Activated T-cell treated with anti-CD3 and anti-CD28 coated beads, Interleukin-2, amount 50 U/mL, for 48 hours (primary cell): ENCODE data around the gene EXT2.
A peak's percentile ranks its signal among the peaks of the same experiment; 100 is the strongest.

Experiments
- DNase-seq, 2 experiments: peaks; one replicate each; pipeline ENCODE4 v3.0.0-alpha.2; 2020

Gene EXT2

DNA sequence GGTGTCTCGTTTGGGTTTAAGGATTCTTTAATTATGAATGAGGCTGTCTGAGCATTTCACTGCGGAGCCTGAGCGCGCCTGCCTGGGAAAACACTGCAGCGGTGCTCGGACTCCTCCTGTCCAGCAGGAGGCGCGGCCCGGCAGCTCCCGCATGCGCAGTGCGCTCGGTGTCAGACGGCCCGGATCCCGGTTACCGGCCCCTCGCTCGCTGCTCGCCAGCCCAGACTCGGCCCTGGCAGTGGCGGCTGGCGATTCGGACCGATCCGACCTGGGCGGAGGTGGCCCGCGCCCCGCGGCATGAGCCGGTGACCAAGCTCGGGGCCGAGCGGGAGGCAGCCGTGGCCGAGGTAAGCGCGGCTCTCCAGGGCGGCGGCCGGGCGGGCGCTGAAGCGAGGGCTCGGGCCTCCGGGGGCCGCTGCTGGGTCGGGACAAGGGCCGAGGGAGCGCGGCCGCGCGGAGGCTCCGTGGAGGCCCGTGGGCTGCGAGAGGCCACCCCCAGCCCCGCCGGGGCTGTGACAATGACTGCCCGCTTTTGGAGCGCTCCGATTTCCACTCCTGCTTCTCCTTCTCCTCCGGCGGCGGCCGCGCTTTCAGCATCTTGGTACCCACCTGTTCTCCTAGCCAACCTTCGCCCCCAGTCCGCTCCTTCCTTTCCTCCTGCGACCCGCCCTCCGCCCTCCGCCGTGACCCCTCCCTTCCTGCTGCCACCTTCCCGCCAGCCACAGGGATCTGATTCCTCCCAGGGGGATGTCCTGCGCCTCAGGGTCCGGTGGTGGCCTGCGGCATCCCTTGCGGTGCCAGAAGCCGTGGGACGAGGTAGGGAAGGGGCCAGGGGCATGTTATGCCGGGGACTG is at the start of gene EXT2:
Gene EXT2 (plus strand): TSS at position 173 of the 854 bp plus-strand sequence. CDS start 12,035 bp downstream, outside the sequence.
- DNase-seq: peak; percentile 84 to 91

DNA sequence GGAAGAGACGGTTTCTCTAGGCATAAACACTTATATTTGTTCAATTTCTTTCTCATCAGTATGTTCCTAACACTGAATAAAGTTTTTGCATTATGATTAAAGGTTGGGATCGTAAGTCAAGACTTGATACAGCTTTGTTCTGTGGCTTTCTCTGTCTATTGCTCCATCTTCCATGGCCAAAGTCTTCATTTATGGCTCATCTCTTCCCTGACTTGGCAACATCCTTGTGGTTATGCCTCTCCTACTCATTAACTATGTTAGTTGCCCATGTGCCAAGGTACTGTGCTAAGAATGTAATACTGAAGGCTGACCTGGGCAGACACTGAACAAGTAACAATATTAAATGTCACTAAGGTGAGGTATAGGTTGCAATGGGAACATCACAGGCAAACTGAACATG is 49.3 kb upstream of the EXT2 start:
- no peak for DNase-seq

- DNase-seq: no peak
These were observed 48.2 kb upstream of the EXT2 start for GRCh38 chr11:44047298-44047697.

DNA sequence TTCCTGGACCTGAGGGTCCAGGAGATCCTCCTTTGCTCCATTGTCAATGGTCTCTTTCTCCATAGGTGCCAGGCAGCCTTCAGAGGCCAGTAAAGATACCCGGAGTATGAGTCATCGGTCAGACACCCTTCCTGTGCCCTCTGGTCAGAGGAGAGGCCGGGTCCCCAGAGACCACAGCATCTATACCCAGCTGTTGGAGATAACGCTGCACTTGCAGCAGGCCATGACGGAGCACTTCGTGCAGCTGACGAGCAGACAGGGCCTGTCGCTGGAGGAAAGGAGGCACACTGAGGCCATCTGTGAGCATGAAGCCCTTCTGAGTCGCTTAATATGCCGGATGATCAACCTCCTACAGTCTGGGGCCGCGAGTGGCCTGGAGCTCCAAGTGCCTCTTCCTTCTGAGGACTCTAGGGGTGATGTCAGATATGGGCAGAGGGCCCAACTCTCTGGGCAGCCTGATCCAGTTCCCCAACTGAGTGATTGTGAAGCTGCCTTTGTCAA is 47.5 kb upstream of the EXT2 start, which contains the start of gene ACCSL:
Gene ACCSL (plus strand): TSS at position 51 of the 501 bp plus-strand sequence. CDS start 56 bp downstream, at position 107.
- no peak for DNase-seq

DNA sequence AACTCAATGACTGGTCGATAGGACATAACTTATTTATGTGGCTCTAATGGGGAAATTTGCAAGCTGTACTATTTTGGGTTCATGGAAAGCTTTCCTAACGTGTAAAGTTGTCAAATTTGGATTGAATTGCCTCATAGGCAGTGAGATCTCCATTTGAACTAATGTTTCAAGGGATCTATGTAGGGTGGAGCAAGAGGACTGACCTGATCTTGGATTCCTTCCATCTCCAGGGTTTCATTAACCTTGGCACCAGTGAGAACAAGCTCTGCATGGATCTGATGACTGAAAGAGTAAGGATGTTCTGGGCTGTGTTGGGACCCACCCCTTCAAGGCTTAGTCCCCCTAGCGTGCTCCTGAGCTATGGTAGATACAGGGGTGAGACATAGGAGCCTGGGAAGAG is 45.6 kb upstream of the EXT2 start:
- no peak for DNase-seq

DNA sequence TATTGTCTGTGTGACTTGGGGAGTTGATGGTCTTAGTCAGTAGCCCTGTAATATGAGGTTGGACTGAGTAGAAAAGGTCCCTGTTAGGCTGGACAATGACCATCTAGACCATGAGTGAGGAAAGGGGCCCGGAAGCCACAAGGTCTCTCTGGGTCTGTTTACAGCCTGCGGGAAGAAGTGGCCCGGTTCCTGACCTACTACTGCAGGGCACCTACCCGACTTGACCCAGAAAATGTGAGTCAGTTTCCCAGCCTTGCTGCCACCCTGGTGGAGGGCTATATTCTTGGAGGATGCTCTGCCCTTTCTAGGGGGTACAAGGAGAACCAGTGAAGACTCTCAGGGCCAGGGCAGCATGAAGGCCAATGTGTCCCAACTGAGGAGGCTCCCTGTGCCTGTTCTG is 44.3 kb upstream of the EXT2 start:
- no peak for DNase-seq

- DNase-seq: no peak
These were observed 38.1 kb upstream of the EXT2 start for GRCh38 chr11:44057340-44057739.

DNA sequence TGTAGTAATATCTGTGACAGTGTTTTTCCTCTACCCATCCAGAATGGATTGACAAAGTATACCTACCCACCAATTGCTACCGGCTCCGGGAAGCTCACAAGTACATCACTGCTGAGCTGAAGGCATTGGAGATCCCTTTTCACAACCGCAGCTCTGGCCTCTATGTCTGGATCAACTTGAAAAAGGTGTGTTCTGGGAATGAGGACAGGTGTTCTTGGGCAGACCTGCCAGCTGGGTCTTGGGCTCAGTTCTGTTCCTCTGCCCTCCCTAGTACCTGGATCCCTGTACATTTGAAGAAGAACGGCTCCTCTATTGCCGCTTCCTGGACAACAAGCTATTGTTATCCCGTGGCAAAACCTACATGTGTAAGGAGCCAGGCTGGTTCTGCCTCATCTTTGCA is 37.2 kb upstream of the EXT2 start:
- DNase-seq: no peak

DNA sequence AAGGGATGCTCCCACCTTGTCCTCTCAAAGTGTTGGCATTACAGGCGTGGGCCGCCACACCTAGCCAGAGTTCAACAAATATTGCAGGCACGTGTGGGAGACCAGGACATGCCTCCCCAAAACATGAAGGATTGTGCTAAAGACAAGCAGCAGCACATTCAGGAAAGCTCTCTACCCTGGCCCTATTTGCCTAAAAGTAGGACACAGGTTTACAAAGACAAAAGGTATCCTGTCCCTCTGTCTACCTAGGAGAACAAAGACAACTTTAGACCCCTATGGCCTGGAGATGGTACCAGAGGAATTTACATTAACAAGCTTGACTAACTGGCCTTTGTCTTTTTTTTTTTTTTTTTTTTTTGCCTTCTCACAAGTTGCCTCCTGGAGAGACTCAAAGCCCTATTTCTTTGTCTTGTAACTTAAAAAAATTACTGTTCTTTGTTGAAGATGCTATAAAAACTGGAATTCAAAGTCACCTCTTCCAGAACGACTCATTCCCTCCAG is 30.3 kb upstream of the EXT2 start:
- no peak for DNase-seq

DNA sequence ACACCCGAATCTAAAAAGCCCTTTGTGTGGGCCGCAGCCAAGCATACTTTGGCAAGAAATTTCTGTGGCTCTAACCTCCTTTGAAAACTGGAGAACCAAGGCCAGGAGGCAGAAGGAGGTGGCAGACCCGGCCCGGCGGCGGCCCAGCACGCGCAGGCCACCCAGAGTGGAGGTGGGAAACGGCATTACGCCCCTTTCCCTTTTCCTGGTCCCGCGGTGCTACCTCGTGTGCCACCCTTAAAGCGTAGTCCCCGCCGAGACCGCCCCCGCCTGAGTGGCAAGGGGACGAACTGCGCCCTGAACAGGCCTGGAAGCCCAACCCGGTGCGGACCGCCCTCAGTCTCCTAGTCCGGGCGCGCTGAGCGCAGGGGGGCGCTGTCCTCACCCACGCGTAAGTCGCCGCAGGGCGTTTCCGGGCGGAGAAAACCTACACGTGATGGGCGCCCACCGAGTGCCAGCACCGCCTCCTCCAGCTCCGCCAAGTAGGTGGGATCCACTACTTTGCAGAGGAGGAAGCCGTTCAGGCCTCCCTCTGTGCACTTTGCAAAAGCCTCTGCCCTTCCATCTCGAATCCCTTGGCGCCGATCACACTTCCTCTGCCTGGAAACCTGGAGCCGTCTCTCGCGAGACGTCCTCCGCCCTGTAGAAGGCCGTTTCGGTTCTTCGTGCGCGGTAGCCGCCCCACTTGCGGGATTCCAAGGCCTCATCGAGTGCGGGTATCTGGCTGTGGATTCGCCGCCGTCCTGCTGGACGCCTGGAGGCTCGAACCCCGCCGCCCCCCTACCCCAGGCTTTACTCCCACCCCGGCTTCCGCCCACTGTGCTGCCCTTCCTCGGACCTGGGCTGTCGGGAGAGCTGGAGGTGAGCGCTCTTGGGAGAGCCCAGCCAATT is 29.4 kb upstream of the EXT2 start, which contains the start of gene ACCS:
Gene ACCS (plus strand): TSS at position 430 of the 891 bp plus-strand sequence. CDS start 1,358 bp downstream, outside the sequence.
- peak; percentile 87 to 90 for DNase-seq

DNA sequence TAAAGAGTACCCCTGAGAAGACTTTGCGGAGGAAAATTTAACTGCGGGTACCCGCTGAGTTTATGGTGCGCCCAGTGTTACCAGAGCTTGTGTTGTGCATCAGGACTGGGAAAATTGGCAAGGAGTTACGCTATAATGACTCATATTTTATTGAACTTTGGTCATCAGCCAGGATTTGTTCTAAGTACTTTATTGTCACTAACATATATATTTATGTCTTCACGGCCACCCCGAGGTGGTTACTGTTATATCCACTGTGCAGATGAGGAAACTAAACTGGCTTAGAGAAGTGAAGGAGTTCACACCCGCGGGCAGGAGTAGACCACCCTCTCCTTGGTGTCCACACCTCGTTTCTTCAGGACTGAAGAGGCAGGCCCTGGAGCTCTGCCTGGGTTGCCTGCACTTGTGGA is 28.7 kb upstream of the EXT2 start:
- no peak for DNase-seq

DNA sequence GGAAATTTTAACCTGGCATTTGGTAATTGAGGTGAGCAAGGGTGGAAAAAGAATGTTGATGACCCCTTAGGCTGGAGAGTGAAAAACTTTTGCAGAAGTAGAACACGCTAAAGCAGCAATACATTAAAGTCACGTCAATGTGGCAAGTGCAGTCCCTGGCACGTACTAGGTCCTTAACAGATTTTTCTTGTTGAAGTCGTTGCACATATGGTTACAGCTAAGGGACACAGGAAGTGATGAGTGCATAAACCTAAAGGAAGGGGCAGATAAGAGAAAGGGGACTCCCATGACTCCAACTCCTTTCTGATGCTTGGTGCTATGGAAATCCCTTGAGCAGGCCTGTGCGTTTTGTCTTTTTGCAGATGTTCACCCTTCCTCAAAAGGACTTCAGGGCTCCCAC is 28.2 kb upstream of the EXT2 start:
- DNase-seq: no peak

GRCh38 chr11:44068180-44068579 is 27.3 kb upstream of the EXT2 start:
- DNase-seq: no peak

- no peak for DNase-seq
These were observed 24.3 kb upstream of the EXT2 start for GRCh38 chr11:44071157-44071556.

DNA sequence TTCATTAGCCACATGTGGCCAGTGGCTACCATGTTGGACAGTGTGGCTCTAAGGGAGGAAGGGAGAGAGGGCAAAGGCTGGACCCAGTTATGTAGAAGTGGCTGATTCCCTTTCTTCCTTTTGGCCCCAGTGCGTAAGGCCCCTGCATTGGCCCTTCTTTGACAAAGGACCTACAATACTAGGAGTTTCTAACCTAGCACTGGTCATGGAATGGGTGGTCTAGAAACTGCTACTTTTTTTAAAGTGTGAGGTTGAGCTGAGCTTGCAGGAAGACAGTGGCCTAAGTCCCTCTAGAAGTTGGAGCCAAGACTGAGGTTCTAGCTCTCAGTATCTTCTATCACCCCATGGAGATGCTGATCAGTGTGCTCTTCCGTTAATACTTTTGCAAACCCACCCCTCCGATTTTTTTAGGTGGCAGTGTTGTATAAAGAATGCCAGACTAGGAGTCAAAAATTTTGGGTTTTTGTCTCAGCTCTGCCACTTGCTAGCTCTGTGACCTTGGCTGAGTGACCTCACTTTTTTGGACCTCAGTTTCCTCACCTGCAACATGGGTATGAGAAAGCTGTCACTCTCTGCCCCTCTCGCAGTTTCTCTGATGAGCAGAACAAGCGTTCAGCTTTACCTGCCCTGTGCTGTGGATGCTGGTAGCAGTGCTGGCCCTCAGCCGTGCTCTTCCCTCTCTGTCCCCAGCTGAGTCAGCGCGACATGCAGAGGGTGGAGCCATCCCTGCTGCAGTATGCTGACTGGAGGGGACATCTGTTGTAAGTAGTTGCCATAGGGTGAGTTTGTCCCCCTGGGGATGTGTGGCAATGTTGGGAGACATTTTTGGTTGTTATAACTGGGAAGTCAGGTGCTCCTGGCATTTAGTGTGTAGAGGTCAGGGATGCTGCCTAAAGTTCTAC is 22.5 kb upstream of the EXT2 start:
- no peak for DNase-seq

DNA sequence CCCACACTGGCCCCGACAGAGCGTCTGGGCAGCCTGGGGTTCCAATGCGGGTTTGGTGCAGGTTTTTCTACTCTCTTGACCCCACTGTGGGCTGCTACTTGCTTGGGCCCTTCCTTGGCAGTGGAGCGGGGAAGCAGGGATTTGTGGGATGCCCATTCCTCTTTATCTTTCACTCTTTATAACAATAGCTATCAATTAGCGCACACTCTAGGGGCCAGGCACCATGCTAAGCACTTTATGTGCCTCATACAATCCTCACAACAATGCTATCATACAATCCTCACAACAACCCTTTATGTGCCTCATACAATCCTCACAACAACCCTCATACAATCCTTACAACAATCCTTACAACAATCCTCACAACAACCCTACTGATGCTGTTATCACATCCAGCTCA is 16.7 kb upstream of the EXT2 start:
- no peak for DNase-seq

DNA sequence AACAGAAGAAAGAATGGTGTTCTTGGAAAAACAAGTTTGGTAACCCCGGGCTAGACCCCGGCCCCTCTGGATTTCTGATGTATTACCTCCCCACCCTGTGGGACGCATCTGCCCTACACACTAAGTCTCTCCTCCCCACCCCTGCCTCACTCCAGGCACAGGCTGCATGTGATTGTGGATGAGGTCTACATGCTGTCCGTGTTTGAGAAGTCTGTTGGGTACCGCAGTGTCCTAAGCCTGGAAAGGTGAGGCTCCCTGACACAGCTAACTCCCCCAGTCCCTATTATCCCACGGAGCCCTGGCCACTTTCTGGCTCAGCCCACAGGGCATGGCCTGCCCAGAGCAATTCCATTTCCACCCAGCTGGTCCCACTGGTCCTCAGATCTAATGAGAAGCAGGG is 16.1 kb upstream of the EXT2 start:
- no peak for DNase-seq

- DNase-seq: no peak
These were observed 14.5 kb upstream of the EXT2 start for GRCh38 chr11:44080951-44081350.

DNA sequence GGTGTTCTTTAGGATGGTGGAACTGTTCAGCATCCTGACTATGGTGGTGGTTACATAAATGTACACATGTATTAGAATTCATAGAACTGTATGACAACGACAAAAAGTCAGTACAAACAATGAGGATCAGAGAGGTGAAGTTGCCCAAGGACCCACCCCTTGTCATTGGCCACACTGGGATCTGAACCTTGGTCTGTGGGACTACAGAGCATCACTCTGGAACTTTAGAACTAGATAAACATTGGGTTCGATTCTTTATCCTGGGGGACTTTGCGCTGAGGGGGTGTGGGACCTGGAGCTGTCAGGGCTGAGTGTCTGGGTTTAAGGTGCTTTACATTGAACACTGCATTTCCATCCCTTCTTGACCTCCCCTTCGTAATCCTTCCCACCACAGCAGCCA is 12.8 kb upstream of the EXT2 start:
- DNase-seq: no peak

GRCh38 chr11:44083433-44083832 is 12.0 kb upstream of the EXT2 start:
- no peak for DNase-seq

- DNase-seq: no peak
These were observed 11.6 kb upstream of the EXT2 start for GRCh38 chr11:44083906-44084305.

GRCh38 chr11:44085330-44085729 is 10.1 kb upstream of the EXT2 start:
- DNase-seq: no peak
